Astrocyte (in vitro differentiated cells and primary cell): ENCODE data around the gene LRRC7.

Source experiments
- EZH2 ChIP-seq: IDR thresholded peaks from 2 replicates; pipeline ENCODE4 v1.6.1; 2012; ENCODE audit warnings: mild to moderate bottlenecking, low read length, inconsistent platforms; ENCODE audit not compliant: insufficient read depth
- TF ChIP-seq, protein P1 (sequence below): IDR thresholded peaks from 2 replicates; pipeline ENCODE4 v1.5.1; 2011; ENCODE audit warnings: low read depth, mild to moderate bottlenecking, inconsistent platforms, low read length, moderate library complexity; ENCODE audit not compliant: insufficient read depth

DNA sequence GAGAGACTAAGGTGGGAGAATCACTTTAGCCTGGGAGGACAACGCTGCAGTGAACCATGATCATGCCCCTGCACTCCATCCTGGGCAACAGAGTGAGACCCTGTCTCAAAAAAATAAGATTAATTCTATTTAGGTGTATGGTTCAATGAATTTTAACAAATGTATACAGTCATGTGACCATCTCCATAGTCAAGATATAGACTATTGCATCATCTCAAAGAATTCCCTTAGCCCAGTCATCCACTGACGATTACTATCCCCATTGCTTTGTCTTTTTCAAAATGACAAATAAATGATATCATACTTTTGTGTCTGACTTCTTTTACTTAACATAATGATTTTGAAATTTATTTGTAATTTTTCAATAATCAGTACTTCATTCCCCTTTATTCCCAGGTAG, 260.0 kb downstream of the LRRC7 start:
- TF ChIP-seq, protein P1, sequence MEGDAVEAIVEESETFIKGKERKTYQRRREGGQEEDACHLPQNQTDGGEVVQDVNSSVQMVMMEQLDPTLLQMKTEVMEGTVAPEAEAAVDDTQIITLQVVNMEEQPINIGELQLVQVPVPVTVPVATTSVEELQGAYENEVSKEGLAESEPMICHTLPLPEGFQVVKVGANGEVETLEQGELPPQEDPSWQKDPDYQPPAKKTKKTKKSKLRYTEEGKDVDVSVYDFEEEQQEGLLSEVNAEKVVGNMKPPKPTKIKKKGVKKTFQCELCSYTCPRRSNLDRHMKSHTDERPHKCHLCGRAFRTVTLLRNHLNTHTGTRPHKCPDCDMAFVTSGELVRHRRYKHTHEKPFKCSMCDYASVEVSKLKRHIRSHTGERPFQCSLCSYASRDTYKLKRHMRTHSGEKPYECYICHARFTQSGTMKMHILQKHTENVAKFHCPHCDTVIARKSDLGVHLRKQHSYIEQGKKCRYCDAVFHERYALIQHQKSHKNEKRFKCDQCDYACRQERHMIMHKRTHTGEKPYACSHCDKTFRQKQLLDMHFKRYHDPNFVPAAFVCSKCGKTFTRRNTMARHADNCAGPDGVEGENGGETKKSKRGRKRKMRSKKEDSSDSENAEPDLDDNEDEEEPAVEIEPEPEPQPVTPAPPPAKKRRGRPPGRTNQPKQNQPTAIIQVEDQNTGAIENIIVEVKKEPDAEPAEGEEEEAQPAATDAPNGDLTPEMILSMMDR = no peak
- TF ChIP-seq EZH2 = no peak
